Measurements from ENCODE around the gene PICALM.

DNA sequence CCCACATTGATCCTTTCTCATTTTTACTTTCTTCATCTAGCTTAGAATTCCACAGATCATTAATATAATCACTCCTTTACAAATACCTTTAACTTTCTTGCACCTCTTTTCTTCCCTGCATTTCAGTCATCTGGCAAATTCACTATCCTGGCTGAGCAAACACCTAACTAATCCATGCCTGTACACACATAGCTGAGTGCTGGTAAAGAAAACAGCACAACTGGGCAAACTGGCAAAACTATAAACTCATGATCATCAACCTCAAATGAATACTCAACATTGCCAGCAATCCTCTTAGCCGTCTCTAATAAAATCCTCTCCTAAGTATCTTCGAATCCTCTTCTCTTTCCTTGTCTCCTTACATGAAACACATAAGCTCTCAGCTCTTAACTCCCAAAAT is 52.4 kb downstream of the PICALM start:
- TF ChIP-seq, protein P1, sequence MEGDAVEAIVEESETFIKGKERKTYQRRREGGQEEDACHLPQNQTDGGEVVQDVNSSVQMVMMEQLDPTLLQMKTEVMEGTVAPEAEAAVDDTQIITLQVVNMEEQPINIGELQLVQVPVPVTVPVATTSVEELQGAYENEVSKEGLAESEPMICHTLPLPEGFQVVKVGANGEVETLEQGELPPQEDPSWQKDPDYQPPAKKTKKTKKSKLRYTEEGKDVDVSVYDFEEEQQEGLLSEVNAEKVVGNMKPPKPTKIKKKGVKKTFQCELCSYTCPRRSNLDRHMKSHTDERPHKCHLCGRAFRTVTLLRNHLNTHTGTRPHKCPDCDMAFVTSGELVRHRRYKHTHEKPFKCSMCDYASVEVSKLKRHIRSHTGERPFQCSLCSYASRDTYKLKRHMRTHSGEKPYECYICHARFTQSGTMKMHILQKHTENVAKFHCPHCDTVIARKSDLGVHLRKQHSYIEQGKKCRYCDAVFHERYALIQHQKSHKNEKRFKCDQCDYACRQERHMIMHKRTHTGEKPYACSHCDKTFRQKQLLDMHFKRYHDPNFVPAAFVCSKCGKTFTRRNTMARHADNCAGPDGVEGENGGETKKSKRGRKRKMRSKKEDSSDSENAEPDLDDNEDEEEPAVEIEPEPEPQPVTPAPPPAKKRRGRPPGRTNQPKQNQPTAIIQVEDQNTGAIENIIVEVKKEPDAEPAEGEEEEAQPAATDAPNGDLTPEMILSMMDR (IDR thresholded peaks at IDR 0.05 in 2 of 3, conservative IDR thresholded peaks at IDR 0.05 in 1 of 3; ENCODE audit: control insufficient read depth in 2 of 3, extremely low read depth in 1 of 3, insufficient read depth in 1 of 3, low read depth in 3 of 3, low read length in 3 of 3) = no peak
- TF ChIP-seq BACH1 (IDR thresholded peaks at IDR 0.05; ENCODE audit: borderline replicate concordance) = no peak
- TF ChIP-seq MEF2B (IDR thresholded peaks at IDR 0.05; ENCODE audit: partially characterized antibody, poor library complexity, severe bottlenecking) = no peak
- TF ChIP-seq ZSCAN29 (IDR thresholded peaks at IDR 0.05) = no peak
- no peak for TF ChIP-seq MAX (IDR thresholded peaks at IDR 0.05; ENCODE audit: low read depth, low read length)
- TF ChIP-seq REST (IDR thresholded peaks at IDR 0.05; ENCODE audit: low read depth, low read length) = no peak
- TF ChIP-seq FOS (IDR thresholded peaks at IDR 0.05; ENCODE audit: borderline replicate concordance, extremely low read depth, insufficient read length) = no peak
- TF ChIP-seq RFX5 (IDR thresholded peaks at IDR 0.05; ENCODE audit: low read depth, low read length) = no peak
- no peak for TF ChIP-seq SMARCA5 (IDR thresholded peaks at IDR 0.05)
- no peak for TF ChIP-seq ZBTB33 (IDR thresholded peaks at IDR 0.05)

Data from GM12878 (cell line).